ENCODE data around the gene TCF25.
"Not testable (repeated sequence)": the region's sequence is repeated elsewhere in the genome, so short reads cannot be mapped to it uniquely, and the experiment has no call there.

The TCF25 gene

GRCh38 chr16:89873109-89873971, at the start of gene TCF25:
Gene TCF25, plus strand, starts transcription at chr16:89873592. Its CDS starts 76 bp downstream, at chr16:89873668.
- no peak for TF ChIP-seq CTCF (IDR thresholded peaks at IDR 0.05; ENCODE audit: low read depth, low read length, missing control alignments)

GRCh38 chr16:89823824-89824148, 49.6 kb upstream of the TCF25 start:
- not testable (repeated sequence) for H3K4me3 ChIP-seq (replicated peaks; ENCODE audit: low read depth, low read length); DNase-seq (ENCODE audit: extremely low read depth, low read depth)

More at GRCh38 chr16:89873109-89873971, at the start of gene TCF25:
- DNase-seq (ENCODE audit: extremely low read depth, low read depth), result peak; percentile 56
- H3K4me3 ChIP-seq (replicated peaks; ENCODE audit: low read depth, low read length), result peak within 1 kb of the TSS; percentile 69

DNA sequence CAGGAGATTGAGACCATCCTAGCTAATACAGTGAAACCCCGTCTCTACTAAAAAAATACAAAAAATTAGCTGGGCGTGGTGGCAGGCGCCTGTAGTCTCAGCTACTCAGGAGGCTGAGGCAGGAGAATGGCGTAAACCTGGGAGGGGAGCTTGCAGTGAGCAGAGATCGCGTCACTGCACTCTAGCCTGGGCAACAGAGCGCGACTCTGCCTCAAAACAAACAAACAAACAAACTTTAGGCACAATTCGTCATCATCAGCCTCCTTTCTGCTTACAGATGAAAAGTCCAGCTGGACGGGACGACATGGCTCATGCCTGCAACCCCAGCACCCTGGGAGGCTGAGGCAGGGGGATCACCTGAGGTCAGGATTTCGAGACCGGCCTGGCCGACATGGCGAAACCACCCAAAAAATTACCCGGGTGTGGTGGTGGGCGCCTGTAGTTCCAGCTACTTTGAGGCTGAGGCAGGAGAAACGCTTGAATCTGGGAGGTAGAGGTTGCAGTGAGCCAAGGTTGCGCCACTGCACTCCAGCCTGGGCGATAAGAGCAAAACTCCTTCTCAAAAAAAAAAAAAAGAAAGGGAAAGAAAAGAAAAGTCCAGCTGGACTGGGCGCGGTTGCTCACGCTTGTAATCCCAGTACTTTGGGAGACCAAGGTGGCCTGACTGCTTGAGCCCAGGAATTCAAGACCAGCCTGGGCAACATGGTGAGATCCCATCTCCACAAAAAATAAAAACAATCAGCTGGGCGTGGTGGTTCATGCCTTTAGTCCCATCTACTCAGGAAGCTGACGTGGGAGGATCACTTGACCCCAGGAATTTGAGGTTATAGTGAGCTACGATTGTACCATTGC, 46.6 kb upstream of the TCF25 start:
- TF ChIP-seq CTCF (IDR thresholded peaks at IDR 0.05; ENCODE audit: low read depth, low read length, missing control alignments), result no peak
- no peak overlapping the region for H3K4me3 ChIP-seq (replicated peaks; ENCODE audit: low read depth, low read length)
- DNase-seq (ENCODE audit: extremely low read depth, low read depth), result no peak

DNA sequence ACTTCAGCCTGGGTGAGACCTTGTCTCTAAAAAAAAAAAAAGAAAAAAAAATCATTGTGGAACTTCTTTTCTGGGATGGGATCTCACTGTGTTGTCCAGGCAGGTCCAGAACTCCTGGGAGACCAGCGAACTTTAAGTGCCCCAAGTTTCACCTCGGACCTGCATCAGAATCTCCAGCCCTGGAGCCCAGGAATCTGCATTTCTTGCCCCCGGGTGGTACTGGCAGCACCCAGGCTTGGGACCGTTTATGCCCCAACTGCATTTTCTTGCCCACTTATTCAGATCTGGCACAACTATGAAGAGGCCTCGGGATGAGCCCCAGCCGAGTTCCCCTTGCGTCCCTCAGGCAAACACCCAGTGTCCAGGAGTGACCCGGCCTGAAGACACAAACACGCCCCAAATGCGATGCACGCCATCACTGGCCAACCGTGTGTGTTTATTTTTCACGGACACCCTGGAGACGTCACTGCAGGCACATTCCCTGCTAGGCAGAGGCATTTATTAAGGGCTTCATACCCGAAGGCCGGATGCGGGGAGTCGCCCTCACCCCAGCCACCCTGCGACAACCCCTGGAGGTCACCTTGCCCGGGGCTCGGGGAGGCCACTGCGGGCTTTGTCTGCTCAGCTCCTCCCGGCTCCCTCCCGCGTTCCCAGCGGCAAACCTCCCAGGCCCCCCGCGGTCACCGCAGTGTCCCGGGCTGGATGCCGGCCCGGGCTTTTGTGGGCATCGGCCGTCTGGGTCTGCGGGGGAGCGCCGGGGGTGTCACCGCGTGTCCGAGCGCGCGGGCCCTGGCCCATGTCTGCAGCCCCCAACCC, 45.8 kb upstream of the TCF25 start:
- no peak for TF ChIP-seq CTCF (IDR thresholded peaks at IDR 0.05; ENCODE audit: low read depth, low read length, missing control alignments)
- H3K4me3 ChIP-seq (replicated peaks; ENCODE audit: low read depth, low read length), result peak overlapping the region; percentile 50
- peak; percentile 40 for DNase-seq (ENCODE audit: extremely low read depth, low read depth)

- DNase-seq (ENCODE audit: extremely low read depth, low read depth), result no peak
- no peak for TF ChIP-seq CTCF (IDR thresholded peaks at IDR 0.05; ENCODE audit: low read depth, low read length, missing control alignments)
- peak within 1 kb of the TSS; percentile 50 for H3K4me3 ChIP-seq (replicated peaks; ENCODE audit: low read depth, low read length)
Observed at GRCh38 chr16:89828199-89828869, 45.1 kb upstream of the TCF25 start, which contains the start of gene SPIRE2. Gene SPIRE2, plus strand, starts transcription at chr16:89828475. Its CDS starts 76 bp downstream, at chr16:89828551.

DNA sequence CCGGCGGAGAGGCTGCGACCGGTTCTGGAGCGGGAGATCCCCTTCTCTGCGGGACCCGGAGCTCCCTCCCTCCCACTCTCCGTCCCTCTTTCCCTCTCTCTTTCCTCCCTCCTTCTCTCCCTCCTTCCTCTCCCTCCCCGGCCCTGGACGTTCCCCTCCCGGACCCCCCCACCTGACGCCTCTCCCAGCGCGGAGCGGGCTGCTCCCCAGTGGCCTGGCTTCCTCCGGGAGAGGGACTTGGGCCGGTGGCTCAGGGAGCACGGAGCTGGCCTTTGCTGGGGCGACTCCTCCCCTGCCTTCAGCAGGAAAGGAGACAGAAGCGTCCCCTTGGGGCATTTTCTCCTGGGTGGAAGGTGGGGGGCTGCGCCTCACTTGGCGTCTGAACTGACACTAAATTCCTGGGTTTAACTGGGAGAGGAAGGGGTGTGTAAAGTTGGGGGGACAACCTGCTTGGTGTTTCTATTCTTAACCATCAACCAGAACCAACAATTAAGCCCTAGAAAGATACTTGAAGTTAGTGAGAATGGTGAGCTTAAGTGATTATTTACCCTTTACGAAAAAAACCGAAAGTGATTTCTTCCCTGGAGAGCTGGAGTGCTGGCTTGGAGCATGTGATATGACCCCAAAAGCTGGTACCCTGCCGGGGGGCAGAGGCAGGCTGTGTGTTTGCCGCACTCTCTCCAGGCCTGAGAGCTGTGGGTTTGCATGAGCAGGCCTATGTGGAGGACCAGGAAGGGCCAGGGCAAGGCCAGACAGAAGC, 44.3 kb upstream of the TCF25 start:
- H3K4me3 ChIP-seq (replicated peaks; ENCODE audit: low read depth, low read length), result peak overlapping the region; percentile 46
- no peak for DNase-seq (ENCODE audit: extremely low read depth, low read depth)
- no peak for TF ChIP-seq CTCF (IDR thresholded peaks at IDR 0.05; ENCODE audit: low read depth, low read length, missing control alignments)
